K562 treated with DMSO at 1 percent for 12 hours (cell line): Measurements from ENCODE around the gene DEXI. TPM values are rescaled to one million over a fixed set of nuclear protein-coding genes. Genes with fewer than 3 reads are reported as not detected.

Source experiments
- total RNA-seq: library from RNA; unstranded; fragments of 300-600 nt; gene quantifications from 2 replicates; pipeline ENCODE4 v1.2.3, GENCODE V29; 2022; ENCODE audit not compliant: insufficient read depth

Gene DEXI
- total RNA-seq: 47.4 and 51.7 TPM in 2 replicates

DNA sequence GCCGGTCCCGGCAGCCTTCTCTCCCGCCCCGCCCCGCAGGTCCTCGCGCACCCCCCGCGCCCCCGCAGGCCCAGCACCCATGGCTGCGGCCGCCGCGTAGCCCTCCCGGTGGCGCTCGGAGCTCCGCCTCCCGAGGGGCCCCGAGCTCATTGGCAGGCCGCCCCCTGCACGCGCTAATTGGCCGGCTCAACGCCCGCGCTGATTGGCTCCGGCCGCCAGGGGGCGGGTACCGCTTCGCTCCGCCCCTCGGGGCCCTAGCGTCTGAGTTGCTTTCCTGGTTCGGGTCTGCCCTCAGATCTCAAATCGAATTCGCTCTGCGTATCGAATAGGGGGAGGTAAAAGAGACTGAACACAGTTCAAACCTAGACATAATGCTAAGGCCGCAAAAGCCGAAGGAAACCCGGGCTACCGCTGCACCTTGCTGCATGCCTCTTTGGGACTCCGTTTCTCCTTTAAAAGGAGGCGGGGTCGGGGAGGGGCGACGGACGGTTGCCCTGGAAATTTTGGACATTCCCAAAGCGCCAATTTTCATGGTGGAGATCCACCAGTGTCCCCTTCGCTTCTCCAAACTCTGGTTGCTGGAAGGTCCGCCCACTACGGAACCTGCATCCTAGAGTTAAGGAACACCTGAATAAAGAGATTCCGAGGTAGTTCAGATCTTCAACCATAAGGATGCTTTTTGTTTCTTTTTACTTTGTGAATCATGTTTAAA is at the start of gene DEXI:
Gene DEXI, minus strand, starts transcription at position 117 of the 712 bp plus-strand sequence. CDS start 463 bp downstream, outside the sequence.

DNA sequence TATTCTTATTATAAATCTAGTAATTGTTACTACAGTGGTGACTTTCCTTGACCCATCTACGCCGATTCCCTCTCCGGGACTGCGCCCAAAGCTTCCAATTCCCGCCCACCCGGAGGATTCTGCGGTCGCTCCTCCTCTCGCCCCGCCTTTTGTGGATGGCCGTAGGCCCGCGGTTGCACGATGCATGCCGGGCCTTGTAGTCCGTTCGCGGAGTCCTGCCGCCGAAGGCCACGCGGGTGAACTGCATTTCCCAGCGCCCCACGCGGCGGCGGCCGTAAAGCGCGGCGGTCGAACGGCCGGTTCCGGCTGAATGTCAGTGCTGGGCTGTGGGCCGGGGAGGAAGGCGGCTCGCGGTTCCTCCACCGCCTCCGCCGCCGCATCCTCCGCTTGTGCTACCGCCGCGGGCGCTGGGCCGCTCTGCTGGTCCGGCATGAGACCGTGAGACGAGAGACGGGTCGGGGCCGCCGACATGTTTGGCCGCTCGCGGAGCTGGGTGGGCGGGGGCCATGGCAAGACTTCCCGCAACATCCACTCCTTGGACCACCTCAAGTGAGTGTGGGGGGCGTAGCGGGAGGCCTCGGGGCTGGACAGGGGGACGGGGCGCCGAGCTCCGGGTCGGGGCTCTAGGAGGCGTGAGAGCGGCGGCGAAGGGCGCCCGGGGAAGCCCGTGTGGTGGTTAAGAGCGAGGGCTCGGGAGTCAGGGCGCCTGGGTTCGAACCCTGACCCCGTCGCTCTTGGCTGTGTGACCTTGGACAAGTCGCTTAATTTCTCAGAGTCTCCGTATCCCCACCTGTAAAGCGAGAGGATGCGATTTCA is 2.2 kb upstream of the DEXI start, which contains the start of gene CLEC16A:
Gene CLEC16A, plus strand, starts transcription at position 316 of the 816 bp plus-strand sequence. Its CDS starts 154 bp downstream, at position 470.

Other genes with a start within 250 kb of the DEXI start
- gene TEKT5, start 247.5 kb downstream of the DEXI start, total RNA-seq: not detected in 2 replicates
- gene NUBP1, start 198.6 kb downstream of the DEXI start, total RNA-seq: 29.0 and 30.3 TPM in 2 replicates
- gene TVP23A, start 123.7 kb downstream of the DEXI start, total RNA-seq: 0.20 and 0.26 TPM in 2 replicates
- gene CIITA, start 65.3 kb downstream of the DEXI start, total RNA-seq: 0.25 TPM in 1 of 2 replicates, not detected in the other
- gene CLEC16A, start 2.1 kb upstream of the DEXI start, total RNA-seq: 10.4 and 32.7 TPM in 2 replicates